ENCODE results near the gene CHRDL2.
A peak's percentile ranks its signal among the peaks of the same experiment; 100 is the strongest.

CHRDL2 gene

GRCh38 chr11:74707602-74708510 is 23.4 kb downstream of the CHRDL2 start:
- ChIA-PET CTCF (interaction anchor here (1.1 to 5.7 kb wide), 2 partner anchors 18 to 32 kb away, joined by 4 to 35 read pairs; no protein-coding TSS in a partner anchor), POLR2A (no interaction called here)
- no peak for TF ChIP-seq CTCF (IDR thresholded peaks at IDR 0.05; ENCODE audit: control extremely low read depth, extremely low read depth, low read depth, missing control alignments)
- DNase-seq (ENCODE audit: extremely low spot score), result no peak

- no peak for TF ChIP-seq CTCF (IDR thresholded peaks at IDR 0.05; ENCODE audit: control extremely low read depth, extremely low read depth, low read depth, missing control alignments)
- no peak for DNase-seq (ENCODE audit: extremely low spot score)
- ChIA-PET CTCF (interaction anchor here (5.7 kb wide), 1 partner anchor 18 kb away, joined by 35 read pairs; no protein-coding TSS in a partner anchor), POLR2A (no interaction called here)
Measured at GRCh38 chr11:74707182-74707581, 24.0 kb downstream of the CHRDL2 start.

GRCh38 chr11:74703211-74703610 is 28.0 kb downstream of the CHRDL2 start:
- CTCF ChIA-PET, result interaction anchor here (0.7 to 5.7 kb wide), 28 partner anchors 8 to 545 kb away, joined by 3 to 76 read pairs (median 5); partner anchors contain the start of gene CHRDL2

DNA sequence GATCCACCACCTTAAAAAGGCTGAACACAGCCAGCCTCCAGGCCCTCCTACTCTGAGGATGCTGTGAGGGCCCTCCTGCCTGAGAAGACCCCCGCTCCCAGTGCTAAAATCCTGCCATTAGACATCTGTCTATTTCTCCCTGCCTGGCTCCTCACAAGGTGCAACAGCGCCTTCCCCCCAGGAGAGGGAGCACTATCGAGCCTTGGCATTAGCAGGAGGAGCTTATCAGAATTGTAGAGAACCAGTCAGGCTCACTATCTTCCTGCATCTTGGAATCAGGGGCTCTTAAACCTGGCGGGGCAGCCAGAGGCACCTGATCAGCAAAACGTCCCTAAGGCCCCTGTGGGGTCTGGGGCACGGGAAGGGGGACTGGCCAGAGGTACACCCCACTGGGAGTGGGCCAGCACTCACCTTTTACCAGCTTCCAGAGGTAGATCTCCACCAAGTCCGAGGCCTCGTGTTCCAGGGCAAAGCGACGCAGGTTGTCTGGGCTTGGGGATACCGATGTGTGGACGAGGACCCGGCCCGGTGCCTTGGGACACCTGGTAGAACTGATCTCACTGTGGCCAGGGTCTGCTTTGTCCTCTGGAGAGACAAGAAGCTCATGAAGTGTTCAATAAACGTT is 28.7 kb downstream of the CHRDL2 start:
- peak; percentile 94 for TF ChIP-seq CTCF (IDR thresholded peaks at IDR 0.05; ENCODE audit: control extremely low read depth, extremely low read depth, low read depth, missing control alignments)
- ChIA-PET CTCF (interaction anchor here (0.6 to 5.7 kb wide), 44 partner anchors 9 to 546 kb away, joined by 3 to 76 read pairs (median 4); partner anchors contain the start of gene CHRDL2), POLR2A (no interaction called here)
- DNase-seq (ENCODE audit: extremely low spot score), result peak; percentile 83

More at GRCh38 chr11:74703211-74703610, 28.0 kb downstream of the CHRDL2 start:
- DNase-seq (ENCODE audit: extremely low spot score), result no peak
- TF ChIP-seq CTCF (IDR thresholded peaks at IDR 0.05; ENCODE audit: control extremely low read depth, extremely low read depth, low read depth, missing control alignments), result no peak
- POLR2A ChIA-PET, result no interaction called here

DNA sequence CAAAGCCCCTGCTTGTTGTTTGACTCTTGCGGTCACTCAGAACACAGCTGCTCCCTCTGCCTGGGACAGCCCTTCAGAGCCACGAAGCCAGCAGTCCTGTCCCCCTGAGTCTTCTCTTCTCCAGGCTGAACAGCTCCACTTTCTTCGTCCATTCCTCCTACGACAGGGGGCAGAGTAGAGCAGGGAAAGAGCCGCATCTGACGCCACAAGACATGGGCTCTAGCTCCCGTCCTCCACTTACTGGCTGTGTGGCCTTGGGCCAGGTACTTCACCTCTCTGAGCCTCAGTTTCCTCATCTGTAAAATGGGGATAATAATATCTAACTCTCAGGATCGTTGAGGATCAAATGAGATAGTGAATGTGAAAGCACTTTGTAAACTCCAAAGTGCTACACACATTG is 29.9 kb downstream of the CHRDL2 start:
- ChIA-PET POLR2A (no interaction called here), CTCF (interaction anchor here (0.8 to 5.7 kb wide), 23 partner anchors 8 to 225 kb away, joined by 3 to 76 read pairs (median 3); no protein-coding TSS in a partner anchor)
- TF ChIP-seq CTCF (IDR thresholded peaks at IDR 0.05; ENCODE audit: control extremely low read depth, extremely low read depth, low read depth, missing control alignments), result peak; percentile 12
- no peak for DNase-seq (ENCODE audit: extremely low spot score)

DNA sequence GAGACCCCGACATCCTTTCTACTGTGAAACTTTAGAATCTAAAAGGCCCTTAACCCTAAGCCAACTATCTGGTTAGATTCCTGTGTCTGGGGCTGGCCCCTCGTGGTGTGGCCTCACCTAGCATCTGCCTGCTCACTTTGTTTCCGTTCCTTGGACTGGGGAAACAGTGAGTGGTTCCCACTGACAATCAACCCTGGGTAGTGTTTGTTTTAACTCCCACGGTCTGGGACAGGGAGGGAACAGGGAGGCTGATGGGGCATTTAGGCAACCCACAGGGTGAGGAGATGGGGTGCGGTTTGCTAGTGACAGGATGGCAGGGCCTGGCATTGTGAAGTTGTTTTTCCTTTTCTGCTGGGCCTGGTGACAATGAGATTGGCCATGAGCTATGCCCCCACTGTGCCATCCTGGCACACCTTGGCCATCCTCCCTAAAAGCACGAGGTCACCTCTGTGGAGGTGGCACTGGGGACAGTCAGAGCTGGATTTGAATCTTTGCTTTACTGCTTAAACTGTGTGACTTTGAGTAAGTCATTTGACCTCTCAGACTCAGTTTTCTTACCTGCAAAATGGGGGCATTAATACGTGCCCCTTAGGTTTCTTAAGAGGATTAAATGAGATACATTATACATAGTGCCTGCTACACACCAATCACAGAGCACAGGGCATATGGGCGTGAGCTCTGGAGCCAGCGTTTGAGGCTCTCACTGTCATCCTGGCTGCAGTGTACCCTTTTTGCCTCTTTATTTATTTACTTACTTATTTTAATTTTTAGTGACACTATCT is 31.4 kb downstream of the CHRDL2 start:
- CTCF ChIA-PET, result interaction anchor here (1.1 to 5.7 kb wide), 5 partner anchors 13 to 65 kb away, joined by 3 to 76 read pairs (median 33); no protein-coding TSS in a partner anchor
- TF ChIP-seq CTCF (IDR thresholded peaks at IDR 0.05; ENCODE audit: control extremely low read depth, extremely low read depth, low read depth, missing control alignments), result no peak
- POLR2A ChIA-PET, result no interaction called here
- no peak for DNase-seq (ENCODE audit: extremely low spot score)
